ENCODE data around the gene WASF2.
A peak's percentile ranks its signal among the peaks of the same experiment; 100 is the strongest.

The WASF2 gene

GRCh38 chr1:27380766-27381733 is 108.9 kb downstream of the WASF2 start:
- no peak for DNase-seq

DNA sequence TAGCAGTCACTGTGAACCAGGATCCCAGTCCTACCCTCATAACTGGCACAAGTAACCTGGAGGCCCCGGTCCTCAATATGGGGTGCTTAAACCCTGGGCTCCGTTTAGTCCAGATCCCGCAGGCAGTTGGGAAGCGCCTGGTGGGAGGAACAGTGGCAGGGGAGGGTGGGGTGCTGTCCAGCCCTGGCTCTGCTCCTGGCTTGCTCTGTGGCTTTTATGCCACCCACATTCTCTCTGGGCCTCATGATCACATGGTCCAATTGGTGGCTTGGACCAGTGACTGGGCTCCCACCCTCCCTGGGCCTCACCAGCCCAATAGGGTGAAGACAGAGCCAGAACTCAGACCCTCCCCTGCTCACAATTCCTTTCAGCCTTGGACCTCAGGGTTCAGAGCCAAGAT is 109.7 kb downstream of the WASF2 start:
- DNase-seq: no peak

DNA sequence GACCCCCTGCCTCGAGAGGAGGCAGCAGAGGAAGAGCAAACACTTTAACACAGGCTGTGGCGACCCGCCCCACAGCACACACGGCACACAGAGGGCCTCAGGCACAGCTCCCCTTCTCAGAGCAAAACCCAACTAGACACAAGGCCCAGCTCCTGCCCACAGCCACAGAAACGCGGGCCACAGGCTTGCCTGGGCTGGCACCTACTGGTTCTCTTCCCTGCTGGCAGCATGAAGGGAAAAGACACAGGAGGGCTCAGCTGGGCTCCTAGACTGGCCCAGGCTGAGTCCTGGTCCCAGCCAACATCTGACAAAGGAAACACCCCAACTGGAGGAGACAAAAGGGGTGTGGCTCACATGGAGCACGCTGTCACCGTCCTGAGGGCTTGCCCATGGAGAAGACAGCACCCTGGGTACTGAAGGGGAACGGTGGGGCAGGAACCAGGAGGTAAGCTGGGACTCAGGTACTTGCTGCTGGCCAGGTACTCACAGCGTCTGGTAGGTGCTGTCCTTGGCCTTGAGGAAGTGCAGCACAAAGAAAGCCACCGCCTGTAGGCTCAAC is 110.3 kb downstream of the WASF2 start:
- DNase-seq: no peak

DNA sequence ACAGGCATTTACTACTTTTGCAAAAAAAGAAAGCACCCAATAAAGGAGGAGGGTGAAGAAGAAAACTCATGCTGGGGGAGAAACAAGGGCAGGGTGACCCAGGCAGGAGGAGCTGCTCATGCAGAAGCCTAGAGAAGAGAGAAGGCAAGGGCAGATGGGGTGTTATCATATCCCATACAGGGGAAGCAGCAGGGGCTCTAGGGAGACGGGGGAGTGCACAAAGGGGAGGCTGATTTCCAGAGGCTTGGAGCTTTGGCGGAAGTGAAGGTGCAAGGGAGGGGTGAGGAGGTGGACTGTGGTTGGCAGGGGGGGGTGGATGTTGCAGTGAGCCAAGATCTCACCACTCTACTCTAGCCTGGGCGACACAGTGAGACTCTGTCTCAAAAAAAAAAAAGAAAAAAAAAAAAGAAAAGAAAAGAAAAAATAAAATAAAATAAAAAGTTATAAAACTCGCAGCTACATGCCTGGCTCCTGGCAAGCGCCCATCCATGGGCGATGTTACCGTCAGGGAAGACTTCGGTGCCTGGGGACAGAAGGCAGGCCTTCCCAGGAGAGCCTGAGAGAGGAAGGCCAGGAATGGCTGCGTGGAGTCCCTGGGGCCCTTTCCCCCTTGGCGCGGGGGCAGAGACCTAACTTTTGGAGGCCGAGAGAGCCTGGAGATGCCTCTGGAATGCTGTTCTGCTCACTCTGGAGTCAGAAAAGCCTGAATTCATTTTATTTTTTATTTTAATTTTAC is 112.0 kb downstream of the WASF2 start:
- no peak for DNase-seq

GRCh38 chr1:27374362-27375086 is 115.4 kb downstream of the WASF2 start, which contains the start of gene FCN3:
FCN3 (minus strand) TSS chr1:27374824; CDS start chr1:27374818, 6 bp downstream.
- no peak for DNase-seq

DNA sequence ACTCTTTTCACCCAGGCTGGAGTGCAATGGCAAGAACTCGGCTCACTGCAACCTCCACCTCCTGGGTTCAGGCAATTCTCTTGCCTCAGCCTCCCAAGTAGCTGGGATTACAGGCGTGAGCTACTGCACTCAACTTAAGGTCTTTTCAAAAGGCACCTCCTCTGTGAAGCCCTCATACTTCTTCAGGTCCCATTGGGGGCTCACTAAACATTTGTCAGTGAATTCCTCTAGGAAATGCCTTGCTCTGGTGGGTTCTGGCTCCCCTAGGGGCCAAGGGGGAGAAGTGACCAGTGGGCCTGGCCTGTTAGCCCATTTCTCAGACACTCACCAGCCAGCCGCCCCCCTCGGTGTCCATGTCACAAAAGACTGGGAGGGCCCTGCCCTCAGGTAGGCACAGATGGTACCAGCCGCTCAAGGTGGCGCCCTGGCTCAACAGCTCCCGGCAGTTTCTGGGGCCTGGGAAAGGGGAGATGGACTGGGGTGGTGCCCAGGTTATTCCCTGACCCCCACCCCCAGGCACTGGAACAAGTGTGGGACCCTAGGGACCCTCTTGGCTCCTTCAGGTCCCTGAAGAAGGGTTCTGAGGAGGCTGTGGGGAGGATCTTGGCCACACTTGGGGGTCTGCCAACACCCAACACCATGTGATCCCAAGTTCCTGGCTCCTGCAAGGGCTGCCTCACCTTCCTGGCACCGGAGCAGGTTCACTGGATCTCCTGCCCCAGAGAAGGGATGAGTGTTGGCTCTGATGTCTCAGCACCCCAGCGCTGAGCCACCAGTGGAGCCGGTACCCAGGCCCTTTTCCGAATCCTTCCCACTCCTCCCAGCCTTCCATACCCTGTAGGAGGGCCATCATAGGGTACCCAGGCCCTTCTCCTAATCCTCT is 116.9 kb downstream of the WASF2 start:
- no peak for DNase-seq

DNA sequence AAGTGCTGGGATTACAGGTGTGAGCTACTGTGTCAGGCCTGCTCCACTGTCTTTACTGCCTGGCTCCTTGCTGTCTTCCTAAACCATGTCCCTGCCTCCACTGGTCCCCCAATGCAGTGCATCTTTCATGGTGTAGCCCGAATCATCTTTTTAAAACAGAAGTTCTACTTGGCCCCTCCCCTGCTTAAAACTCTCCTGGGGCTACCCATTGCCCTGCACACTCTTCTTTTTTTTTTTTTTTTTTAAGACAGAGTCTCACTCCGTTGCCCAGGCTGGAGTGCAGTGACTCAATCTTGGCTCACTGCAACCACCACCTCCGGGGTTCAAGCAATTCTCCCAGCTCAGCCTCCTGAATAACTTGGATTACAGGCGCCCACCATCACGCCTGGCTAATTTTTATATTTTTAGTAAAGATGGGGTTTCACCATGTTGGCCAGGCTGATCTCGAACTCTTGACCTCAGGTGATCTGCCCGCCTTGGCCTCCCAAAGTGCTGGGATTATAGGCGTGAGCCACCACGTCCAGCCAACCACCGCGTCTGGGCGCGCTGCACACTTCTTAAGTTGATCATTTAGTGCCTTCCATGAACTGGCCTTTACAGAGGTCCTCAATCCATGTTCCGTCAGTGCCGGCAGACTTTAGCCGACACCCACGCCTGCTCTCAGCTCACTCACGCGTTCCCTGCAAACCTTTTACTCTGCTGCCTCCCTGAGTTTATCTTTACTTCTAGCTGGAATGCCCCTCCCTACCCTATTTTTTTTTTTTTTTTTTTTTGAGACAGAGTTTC is 117.8 kb downstream of the WASF2 start:
- DNase-seq: no peak

- no peak for DNase-seq
These were observed 120.9 kb downstream of the WASF2 start for GRCh38 chr1:27368869-27369582.

- DNase-seq: no peak
These were observed 122.8 kb downstream of the WASF2 start for GRCh38 chr1:27367160-27367650.

GRCh38 chr1:27366411-27367159 is 123.4 kb downstream of the WASF2 start, which contains the start of gene MAP3K6:
MAP3K6 (minus strand) TSS chr1:27366961; CDS start chr1:27366597, 364 bp downstream.
- peak in 37 of 56 donors; percentile 6 to 64 (median 32) for DNase-seq

- DNase-seq: peak in 32 of 56 donors; percentile 12 to 72 (median 40)
These were observed 123.9 kb downstream of the WASF2 start for GRCh38 chr1:27366113-27366410.

- peak in 55 of 56 donors; percentile 18 to 82 (median 58) for DNase-seq
These were observed 124.4 kb downstream of the WASF2 start for GRCh38 chr1:27365372-27366112.

GRCh38 chr1:27364696-27365371 is 125.1 kb downstream of the WASF2 start:
- DNase-seq: no peak

GRCh38 chr1:27363766-27364695 is 125.9 kb downstream of the WASF2 start:
- no peak for DNase-seq

GRCh38 chr1:27361553-27361952 is 128.4 kb downstream of the WASF2 start:
- DNase-seq: no peak

Measured in nucleus accumbens (tissue), 56 donors.